GM06990 (cell line): ENCODE measurements around the gene TOMM6.

Source experiments
- DNase-seq: peaks from one replicate; pipeline ENCODE4 v3.0.0-alpha.2; 2011; ENCODE audit not compliant: insufficient read length; ENCODE audit errors: extremely low read depth
- H3K27me3 ChIP-seq: replicated peaks from 2 replicates; pipeline ENCODE4 v1.6.0; 2011; ENCODE audit warnings: low read length; ENCODE audit not compliant: control insufficient read depth, insufficient read depth
- H3K36me3 ChIP-seq: 2 replicates; pipeline ENCODE4 v1.5.1; 2011; ENCODE audit warnings: low read length; ENCODE audit not compliant: control insufficient read depth, insufficient read depth
- H3K4me3 ChIP-seq: replicated peaks from 2 replicates; pipeline ENCODE4 v1.5.1; 2011; ENCODE audit warnings: low read depth, mild to moderate bottlenecking, control low read depth, low read length
- TF ChIP-seq, protein P1 (sequence below): IDR thresholded peaks from 2 replicates; pipeline ENCODE4 v1.5.1; 2011; ENCODE audit warnings: low read length, control low read depth, mild to moderate bottlenecking, inconsistent platforms; ENCODE audit not compliant: insufficient read depth, poor library complexity, severe bottlenecking

The TOMM6 gene

DNA sequence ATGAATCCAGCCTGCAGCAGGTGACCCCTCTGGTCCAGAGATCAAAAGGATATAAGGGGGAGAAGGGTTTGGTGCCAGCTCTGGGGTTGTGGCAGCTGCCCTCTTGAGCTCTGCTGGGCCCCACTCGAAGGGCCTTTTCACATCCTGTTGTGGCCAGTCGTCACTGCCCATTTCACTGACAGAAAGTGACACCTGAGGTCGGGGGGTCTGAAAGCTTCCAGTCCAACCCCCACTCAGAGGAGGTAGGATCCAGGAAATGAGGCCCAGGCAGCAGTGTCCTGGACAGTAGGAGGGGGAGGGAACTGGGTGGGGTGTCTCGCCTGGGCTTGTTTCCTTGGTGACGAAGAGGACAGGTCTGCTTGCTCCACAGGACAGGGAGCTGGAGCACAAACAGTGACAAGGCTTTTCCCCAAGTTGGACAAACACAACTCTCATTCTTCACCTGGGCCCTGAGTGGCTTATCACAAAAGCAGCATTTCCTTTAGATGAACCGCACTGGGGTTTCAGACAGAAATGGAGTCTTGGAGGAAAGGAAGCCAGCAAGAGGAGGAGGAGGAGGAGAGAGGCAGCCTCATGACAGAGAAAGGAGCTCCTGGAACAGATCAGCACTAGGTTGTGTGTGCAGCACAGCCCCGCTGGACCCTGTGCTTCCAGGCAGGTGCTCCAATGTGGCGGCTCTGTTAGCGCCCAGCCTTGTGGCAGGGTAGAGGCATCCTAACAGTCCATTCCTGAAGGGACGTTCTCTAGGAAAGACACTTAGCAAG is 18.8 kb upstream of the TOMM6 start:
- TF ChIP-seq, protein P1, sequence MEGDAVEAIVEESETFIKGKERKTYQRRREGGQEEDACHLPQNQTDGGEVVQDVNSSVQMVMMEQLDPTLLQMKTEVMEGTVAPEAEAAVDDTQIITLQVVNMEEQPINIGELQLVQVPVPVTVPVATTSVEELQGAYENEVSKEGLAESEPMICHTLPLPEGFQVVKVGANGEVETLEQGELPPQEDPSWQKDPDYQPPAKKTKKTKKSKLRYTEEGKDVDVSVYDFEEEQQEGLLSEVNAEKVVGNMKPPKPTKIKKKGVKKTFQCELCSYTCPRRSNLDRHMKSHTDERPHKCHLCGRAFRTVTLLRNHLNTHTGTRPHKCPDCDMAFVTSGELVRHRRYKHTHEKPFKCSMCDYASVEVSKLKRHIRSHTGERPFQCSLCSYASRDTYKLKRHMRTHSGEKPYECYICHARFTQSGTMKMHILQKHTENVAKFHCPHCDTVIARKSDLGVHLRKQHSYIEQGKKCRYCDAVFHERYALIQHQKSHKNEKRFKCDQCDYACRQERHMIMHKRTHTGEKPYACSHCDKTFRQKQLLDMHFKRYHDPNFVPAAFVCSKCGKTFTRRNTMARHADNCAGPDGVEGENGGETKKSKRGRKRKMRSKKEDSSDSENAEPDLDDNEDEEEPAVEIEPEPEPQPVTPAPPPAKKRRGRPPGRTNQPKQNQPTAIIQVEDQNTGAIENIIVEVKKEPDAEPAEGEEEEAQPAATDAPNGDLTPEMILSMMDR: no peak
- Histone ChIP-seq H3K36me3 (peaks cover 7% of the 10 kb centered on the region), H3K4me3 (no peak overlapping the region), H3K27me3 (no peaks in the 10 kb centered on the region)
- DNase-seq: no peak

DNA sequence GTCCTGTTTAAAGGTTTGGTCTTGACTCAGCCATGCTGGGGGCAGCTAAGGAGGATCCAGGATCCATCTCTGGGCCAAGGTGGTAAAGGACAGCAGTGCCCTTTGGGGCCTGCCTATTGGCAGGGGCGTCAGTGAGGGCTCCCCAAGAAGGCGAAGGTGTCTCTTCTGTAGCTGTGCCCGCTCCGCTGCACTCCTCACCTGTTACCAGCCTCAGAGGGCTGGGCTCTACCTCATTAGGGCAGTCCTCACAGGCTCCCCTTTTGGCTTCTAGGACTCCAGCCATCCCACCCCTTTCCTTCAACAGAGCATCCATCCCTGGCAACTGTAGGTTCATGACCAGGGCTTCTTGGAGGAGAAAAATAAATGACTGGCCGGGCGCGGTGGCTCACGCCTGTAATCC is 18.1 kb upstream of the TOMM6 start:
- TF ChIP-seq, protein P1: no peak
- no peak overlapping the region for H3K4me3 ChIP-seq
- DNase-seq: no peak

DNA sequence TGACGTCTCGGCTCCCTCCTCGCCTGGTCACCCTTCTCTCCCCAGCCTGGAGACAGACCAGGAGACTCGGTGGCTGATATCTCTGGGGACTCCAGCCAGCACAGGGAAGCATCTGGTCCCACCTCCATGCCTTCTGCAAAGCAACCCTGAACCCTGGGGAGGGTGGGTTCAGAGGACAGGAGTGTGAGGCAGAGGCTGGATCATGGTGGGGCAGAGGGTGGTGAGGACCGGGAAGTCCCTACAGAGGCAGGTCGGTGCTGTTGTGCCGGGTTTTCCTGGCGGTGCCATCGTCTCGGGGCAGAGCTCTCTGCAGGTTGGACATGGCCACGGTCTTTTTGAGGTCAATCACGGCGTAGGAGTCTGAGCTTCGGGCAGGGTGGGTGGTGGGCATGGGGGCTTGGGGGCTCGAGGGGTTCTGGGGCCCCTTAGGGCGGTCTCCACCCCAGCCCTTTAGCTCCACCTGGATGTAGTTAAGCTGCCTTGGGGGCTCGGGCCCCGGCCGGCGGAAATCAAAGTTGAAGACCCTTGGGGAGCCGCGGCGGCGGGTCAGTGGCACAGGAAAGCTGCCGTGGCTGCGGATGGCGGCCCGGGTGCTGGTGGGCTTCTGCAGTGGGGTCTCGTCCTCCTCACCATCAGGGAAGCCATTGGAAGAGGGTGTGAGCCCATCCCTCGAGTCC is 17.0 kb upstream of the TOMM6 start:
- TF ChIP-seq, protein P1: no peak
- peaks cover 10% of the 10 kb centered on the region for H3K36me3 ChIP-seq

More for the DNA sequence above, 18.1 kb upstream of the TOMM6 start:
- Histone ChIP-seq H3K36me3 (peaks cover 7% of the 10 kb centered on the region), H3K27me3 (no peaks in the 10 kb centered on the region)

DNA sequence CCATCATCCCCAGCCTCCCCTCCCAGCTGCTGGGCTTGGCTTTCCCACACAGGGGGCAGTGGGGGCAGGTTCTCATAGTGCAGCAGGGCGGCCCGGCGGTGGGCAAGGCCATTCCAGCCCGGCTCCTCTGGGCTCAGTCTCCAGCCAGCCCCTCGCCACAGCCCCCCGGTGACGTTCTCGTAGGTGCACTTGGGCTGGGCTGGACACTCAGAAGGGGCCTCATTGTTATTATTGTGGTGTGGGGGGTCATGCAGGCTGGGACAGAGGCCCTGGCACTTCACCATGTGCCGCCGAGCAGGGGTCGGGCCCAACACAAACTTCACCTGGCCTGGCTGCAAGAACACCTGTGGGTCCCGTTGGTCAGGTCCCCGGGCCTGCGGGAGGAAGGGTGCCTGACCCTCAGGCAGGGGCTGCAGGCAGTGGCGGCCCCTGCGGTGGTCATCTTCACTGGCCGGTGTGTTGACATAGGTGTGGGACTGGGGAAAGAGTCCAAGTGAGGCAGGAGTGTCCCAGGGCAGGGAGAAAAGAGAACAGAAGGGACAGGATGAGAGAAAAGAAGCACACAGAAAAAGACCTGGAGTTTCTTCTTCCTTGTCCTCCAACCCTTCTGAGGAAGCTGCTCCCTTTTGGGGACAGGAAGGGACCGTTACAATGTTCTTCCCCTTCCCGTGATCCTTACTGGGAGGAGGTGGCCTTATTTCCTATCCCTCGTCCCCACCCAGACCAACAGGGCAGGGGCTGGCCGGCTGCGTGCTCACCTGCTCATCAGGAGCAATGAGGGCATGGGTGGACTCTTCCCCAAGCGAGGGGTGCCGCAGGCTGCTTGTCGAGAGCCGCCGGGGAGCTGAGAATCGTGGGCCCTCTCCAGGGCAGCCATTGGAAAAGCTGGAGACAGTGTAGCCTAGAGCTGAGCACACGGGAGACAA is 16.2 kb upstream of the TOMM6 start:
- Histone ChIP-seq H3K36me3 (peaks cover 10% of the 10 kb centered on the region), H3K27me3 (no peaks in the 10 kb centered on the region), H3K4me3 (no peak overlapping the region)
- no peak for DNase-seq
- TF ChIP-seq, protein P1: no peak

More for the DNA sequence above, 17.0 kb upstream of the TOMM6 start:
- Histone ChIP-seq H3K4me3 (no peak overlapping the region), H3K27me3 (no peaks in the 10 kb centered on the region)
- DNase-seq: no peak

DNA sequence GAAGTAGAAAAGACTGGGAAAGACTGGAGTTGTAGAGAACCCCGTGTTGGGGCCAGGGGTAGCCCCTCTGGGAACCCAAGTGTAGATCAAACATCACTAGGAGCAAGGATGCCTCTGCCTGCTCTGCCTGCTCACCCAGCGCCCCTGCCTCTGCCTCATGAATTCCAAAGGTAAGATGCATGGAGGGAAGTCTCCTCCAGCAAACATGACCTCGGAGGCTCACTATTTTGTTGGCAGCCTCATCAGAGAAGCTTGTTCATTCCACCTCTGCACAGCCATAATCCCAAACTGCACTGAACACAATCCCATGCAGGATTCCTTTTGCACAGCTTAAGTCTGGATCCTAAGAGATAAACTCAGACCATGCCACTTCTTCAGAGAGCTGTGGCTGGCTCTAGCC is 12.7 kb upstream of the TOMM6 start:
- TF ChIP-seq, protein P1: no peak
- Histone ChIP-seq H3K27me3 (no peaks in the 10 kb centered on the region), H3K4me3 (no peak overlapping the region), H3K36me3 (peaks cover 10% of the 10 kb centered on the region)
- no peak for DNase-seq
